ENCODE measurements around the gene LRP5. TPM values are rescaled to one million over a fixed set of nuclear protein-coding genes. Genes with fewer than 3 reads are reported as not detected.

The LRP5 gene
- total RNA-seq, 1 donor from 2014 or later = 55.8 TPM

DNA sequence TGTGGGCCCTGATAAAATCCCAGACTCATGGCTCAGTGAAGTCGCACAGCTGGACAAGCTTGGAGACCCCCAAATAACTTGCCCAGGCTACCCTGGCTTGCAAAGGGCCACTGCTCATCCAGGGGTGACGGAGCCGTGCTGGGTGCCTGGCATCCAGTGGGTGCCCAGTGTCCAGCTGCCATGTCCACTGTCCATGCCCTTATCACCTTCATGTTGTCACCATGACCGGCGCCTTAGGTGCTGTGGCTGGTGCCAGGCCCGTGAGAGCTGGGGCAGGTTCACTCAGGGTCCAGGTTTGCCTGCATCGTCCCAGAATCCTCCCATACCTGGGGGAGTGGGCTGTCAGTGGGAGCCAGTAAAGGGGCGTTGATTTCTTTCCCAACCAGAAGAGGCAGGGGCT is 57.4 kb downstream of the LRP5 start:
- no peak for DNase-seq (ENCODE audit: low read depth in 2 of 2)

DNA sequence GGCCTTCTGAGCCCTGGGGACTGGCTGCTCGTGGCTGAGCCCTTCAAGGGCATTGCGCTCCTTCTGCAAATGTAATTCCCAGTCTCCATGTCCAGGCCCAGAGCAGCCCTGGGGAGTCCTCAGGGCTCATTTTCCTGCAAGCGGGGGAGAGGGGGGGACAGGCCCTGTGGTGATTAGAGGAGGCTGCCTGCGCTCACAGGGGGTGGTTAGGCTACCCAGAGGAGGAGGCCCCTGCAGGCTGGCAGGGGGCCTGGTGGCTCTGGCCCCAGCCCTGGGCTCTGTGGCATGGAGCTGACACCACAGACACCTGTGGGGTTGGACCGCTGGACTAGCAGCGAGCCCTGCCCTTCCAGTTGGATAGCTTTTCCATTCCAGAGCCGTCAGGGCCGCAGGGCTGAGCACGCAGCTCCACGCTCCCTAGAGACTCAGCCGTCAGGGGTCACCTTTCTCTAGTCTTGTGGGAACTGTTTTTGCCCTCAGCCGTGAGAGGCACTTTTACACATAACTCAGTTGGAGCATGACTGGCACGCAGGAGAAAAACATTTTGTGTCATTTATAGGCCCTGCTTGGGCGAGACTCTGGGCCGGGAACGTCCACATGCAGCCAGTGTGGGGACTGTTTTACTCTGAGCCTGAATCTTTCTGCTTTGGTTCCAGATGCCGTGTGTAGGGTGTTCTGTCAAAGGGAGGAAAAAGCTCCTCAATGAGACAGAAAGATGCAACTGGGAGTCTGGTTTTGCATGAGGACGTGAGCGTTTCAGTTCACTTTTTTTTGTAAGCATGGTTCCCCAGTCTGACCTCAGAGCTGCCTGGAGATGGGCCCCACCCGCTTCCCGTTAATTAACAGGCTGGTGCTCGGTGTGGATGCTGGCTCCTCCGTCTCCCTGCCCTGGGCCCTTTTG is 58.1 kb downstream of the LRP5 start:
- DNase-seq (ENCODE audit: low read depth in 2 of 2) = no peak

DNA sequence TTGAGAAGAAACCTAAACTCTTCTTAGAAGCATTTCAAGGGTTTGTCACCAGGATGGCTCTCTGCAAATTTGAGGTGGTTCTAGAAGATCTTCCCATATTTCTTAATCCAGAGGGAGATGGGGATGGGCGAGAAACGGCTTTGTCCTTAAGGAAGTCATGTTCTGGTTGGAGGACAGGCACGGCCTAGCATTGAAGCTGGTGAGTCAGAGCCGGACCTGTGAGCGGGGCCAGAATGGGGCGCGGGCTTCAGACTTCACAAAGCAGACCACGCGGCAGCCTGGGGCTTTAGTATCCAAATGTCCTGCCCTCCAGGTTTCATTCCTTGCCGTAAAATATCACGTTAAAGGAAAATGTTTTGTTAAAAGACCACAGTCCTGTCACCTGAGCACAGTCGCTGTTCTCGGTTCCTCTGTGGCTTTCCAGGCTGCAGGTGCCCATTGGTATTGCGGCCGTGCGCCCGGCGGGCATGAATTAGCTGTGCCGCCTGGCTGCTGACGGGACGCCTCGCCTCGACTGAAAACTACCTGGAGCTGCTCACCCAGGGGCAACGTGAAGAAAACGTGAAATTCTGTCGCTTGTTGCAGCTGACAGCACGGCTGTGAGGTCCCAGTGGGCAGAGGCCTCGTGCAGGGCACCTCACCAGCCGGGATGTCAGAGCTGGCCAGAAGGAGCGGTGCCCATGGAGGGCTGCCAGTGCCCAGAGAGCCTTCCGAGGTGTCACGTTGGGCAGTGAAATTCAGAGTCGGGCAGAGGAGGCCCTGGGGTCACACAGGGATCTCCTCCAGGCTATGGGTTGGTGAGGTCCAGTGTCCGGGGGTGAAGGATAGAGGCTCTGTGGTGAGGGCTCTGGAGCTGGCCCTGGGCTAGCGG is 59.0 kb downstream of the LRP5 start:
- DNase-seq (ENCODE audit: low read depth in 2 of 2) = no peak

DNA sequence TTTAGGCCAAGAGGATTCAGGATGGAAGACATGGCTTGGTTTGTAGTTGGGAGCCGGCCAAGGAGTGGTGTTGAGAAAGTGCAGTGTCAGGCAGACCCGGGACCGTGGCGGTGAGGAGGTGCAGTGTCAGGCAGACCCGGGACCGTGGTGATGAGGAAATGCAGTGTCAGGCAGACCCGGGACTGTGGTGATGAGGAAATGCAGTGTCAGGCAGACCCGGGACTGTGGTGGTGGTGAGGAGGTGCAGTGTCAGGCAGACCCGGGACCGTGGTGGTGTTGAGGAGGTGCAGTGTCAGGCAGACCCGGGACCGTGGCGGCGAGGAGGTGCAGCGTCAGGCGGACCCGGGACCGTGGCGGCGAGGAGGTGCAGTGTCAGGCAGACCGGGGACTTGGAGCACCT is 59.7 kb downstream of the LRP5 start:
- no peak for DNase-seq (ENCODE audit: low read depth in 2 of 2)

DNA sequence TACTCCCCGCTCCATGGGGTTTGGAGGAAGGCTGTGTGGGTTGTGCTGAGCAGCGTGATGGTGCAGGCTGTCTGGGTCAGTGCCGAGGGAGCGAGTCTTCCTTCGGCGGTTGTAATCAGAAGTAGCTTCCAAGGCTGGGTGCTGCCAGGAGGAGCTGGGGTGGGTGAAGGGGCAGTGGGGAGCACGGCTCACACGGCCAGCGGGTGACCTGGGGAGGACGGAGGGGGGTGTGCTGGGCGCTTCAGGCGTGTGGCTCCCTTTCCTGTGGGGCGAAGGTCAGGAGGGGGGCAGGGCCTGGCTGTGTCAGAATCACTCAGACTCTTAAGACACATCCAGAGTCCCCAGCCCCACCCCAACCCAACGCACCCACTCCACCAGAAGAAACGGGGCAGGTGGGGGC is 60.2 kb downstream of the LRP5 start:
- no peak for DNase-seq (ENCODE audit: low read depth in 2 of 2)

DNA sequence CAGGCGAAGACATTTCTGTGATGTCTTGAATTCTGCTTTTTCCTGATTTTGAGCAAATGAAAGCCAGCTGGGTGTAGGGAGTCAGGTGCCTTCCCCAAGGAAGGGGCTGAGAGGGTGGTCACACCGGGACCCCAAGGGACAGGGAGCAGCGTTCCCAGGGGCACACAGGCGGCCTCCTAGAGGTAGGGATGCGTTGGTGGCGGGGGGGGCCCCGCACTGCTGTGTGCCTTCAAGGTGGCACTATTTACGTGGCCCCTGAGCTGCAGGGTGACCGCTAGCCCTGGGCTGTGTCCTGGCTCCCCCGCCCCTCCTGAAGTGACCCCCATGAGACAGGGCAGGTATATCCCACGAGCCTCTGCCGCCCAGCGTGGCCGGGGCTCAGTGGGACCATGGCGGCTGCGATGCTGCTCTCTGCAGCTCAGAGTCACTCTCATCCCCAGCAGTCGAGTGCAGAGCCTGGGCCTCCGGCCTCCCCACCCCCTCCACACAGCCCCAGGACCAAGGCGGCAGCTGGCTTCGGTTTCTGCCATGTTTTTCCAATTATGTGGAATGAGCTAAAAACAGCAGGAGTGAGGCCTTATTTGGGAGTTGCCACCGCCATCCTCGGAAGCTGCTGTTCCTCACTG is 60.9 kb downstream of the LRP5 start:
- no peak for DNase-seq (ENCODE audit: low read depth in 2 of 2)

DNA sequence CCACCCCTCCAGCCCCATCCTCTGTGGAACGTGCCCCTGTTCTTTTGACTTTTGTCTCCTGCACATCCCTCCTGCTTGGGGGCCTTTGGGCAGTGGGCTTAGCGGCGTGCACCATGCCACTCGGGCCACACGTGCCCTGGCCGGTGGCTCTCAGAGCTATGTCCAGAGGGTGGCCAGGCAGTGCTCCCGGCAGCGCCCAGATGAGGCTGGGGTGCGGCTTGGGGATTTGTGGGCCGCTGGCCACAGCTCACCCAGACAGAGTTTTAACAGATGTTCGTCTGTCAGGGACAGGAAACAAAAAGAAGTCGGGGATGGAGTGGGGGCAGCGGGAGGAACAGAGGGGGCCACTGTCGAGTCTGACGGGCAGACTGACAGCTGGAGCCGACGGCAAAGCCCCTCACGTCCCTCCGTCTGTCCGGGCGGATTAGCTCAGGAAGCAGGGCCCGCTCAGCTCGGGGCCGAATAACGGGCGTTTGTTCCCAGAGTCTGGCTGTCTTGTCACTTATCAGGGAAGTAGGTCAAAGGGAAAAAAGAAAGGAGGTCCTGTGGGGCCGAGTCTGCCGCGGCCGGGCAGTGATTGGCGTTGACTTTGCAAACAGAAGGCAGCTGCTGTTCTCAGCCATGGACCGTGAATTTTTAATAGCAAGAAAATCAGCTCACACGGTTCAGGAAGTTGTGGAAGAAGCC is 61.6 kb downstream of the LRP5 start:
- peak in 1 of 2 donors; percentile 62 for DNase-seq (ENCODE audit: low read depth in 2 of 2)

DNA sequence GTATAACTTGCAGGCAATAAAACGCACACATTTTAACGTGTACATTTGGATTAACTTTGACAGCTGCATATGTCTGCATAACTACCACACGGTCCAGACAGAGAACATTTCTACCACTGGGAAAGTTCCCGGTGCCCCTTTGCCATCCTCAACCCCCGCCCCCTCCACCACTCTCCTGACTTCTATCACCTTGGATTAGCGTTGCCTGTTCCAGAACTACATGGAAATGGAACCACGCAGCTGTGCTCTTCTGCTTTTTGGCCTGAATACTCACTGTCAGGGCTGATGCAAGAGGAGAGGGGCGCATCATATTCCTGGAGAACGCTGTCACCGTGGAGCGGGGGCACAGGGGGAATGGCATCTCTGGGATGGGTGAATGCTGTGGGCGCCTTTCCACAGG is 62.1 kb downstream of the LRP5 start:
- no peak for DNase-seq (ENCODE audit: low read depth in 2 of 2)

DNA sequence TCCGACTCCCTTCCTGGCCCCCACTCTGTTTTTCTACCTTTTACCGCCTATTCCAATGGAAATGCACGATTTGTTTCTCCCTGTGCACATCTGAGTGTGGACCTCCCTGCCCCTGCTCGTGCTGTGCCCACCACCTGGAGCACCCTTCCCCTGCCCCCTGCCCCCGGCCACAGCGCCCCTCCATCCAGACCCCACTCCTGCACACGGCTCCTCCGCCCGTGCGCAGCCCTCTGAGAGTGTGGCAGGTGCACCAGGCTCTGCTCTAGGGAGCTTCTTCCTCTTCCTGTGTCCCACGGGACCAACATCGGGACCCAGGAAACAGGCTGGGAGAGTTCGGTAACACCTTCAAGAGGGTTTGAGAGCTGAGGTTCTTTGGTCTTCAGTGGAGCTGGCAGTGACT is 62.9 kb downstream of the LRP5 start:
- no peak for DNase-seq (ENCODE audit: low read depth in 2 of 2)

DNA sequence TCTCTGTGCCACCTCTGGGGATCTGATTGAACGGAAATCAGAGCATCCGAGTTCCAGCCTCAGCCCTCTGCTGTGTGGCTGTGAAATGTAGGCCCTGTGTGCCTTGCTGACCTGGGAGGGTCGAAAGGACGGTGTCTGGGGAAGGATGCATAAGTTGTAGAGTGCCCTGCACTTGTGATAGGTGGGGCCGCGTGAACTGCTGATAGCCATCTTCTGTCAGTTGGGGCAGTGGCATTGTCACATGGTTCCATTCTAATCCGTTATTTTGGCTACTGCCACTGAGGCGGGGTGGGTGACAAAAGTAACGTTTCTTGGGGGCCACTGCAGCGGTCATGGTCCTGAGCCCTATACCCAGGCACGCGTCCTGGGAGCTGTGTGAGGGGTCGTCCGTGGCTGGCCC is 63.4 kb downstream of the LRP5 start:
- no peak for DNase-seq (ENCODE audit: low read depth in 2 of 2)

DNA sequence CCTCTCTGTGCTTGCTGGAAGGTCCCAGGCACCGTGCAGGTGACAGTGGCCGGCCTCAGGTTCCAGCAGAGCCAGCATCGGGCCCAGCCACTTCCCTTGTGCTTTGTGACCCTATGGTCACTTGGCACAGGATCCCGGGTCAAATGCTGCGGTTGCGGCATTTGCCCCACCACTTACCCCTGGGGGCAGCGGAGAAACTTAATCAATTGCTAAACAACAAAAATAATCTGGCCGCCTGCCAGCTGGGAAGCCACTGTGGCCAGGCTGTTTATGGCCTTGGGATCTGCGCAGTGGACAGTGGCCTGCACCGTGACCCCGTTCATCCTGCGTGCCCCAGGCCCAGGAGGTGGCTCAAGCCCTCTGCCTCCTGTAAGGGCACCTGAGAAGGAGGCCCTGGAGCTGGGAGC is 65.0 kb downstream of the LRP5 start:
- peak; percentile 32 to 45 for DNase-seq (ENCODE audit: low read depth in 2 of 2)

DNA sequence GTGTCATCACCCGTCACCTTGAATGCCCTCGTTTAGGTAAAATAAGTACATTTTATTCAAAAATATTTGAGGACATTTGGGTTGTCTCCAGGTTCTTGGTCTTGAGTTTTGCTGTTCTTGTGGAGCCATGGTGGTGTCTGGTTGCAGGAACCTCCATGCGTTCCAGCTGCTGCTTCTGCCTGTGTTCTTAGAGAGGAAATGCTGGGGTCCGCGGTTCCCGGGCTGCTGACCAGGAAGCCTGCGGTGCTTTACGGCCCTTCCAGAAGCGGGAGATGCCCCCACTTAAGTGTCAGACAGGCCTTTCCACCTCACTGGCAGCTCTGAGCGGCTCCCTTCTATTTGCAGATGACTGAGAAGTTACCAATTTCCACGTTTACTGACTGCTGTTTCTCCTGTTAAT is 66.8 kb downstream of the LRP5 start:
- DNase-seq (ENCODE audit: low read depth in 2 of 2) = peak in 1 of 2 donors; percentile 58

DNA sequence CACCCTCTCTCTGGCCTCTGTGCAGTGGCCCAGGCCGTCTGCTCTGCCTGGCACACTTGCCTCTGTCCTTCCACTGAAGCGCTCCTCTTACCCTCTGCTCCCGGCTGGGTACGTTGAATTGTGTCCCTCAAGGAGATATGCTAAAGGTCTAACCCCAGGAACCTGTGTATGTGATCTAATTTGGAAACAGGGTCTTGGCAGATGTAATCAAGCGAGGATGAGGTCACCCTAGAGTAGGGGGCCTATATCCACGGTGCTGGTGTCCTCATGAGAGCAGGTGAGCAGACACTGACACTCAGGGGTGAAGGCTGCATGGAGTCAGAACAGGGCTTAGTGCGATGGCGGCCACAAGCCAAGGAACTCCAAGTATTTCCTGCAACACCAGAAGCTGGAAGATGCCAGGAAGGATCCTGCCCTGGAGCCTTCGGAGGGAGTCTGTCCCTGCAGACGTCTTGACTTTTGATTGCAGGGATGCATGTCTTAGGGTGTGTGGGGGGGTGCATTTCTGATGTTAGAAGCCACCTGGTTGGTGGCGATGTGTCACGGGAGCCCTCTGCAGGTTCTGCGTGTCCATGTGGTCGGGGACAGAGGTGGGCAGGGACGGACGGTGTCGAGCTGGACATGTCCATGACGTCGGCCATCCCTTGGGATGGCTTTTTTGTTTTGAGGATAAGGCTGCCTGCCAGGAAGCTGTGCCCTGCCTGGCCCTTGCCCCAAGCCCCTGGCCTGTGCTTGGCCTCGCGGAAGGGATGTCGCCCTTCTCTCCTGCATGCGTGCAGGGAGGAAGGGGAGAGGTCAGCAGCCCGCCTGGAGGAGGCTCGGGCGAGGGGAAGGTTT is 68.6 kb downstream of the LRP5 start:
- peak; percentile 40 to 58 for DNase-seq (ENCODE audit: low read depth in 2 of 2)

DNA sequence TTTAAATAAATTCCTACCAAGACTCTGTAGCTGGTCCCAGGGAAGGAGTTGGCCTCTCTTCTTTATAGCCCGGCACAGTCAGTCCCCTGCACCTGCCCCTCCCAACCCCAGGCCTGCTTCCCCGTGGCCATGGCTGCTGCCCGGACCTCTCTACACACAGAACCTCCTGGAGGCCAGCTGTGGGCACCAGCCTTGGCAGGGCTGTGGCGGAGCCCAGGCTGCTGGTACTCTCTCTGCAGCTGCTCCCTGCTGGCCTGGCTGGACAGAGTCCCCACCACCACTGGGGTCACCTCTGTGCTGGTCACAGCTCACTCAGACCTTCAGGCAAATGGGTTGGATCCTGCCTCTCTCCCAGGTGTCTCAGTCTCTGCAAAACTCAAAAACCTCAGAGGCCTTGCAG is 69.3 kb downstream of the LRP5 start:
- peak in 1 of 2 donors; percentile 22 for DNase-seq (ENCODE audit: low read depth in 2 of 2)

DNA sequence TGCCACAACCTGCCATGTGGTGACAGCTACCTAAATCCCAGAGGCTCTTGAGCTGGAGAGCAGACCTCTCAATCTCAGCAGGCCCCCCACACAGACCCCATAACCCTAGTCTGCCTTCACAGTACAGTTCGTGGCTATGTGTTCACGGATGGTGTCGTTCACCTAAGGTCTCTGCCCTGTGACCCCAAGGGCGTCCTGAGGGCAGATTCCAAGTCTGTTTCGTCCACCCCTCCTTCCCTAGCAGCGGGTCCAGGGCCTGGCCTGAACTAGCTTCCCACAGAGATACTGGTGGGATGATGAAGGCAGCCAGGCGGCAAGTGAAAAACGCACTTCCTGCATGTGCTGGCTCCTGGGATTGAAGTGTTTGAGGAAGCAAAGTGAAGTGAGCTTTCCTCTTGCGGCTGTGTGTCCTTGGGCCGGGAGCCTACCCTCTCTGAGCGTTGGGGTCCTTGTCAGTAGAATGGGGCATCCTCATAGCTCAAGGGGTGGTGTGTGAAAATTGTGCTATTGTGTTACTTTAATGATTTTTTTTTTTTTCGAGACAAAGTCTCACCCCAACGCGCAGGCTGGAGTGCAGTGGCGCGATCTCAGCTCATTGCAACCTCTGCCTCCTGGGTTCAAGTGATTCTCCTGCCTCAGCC is 70.1 kb downstream of the LRP5 start:
- no peak for DNase-seq (ENCODE audit: low read depth in 2 of 2)

DNA sequence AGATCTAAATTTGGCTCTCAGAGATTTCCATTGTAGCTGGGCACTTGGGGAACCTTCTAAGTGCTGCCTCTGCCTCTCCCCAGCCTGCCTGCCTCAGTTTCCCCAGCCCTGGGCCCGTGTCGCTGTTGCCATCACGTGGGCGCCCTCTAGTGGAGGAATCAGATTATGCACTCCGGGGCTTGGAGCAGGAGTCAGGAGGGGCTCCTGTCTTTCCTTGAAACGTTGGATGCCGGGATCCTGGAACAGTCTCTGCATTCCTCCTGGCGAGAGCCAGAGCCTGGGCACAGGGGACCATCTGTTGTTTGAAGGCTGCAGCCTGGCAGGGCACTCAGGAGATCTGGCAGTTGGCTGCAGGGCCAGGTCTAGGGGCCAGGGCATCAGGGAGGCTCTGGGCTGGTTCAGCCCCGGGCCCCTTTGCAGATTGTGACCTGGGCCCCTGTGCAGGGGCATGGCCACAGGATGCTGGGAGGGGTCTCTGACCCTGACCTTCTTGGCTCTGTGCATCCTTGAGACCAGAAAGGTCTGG is 71.6 kb downstream of the LRP5 start:
- DNase-seq (ENCODE audit: low read depth in 2 of 2) = peak in 1 of 2 donors; percentile 38

DNA sequence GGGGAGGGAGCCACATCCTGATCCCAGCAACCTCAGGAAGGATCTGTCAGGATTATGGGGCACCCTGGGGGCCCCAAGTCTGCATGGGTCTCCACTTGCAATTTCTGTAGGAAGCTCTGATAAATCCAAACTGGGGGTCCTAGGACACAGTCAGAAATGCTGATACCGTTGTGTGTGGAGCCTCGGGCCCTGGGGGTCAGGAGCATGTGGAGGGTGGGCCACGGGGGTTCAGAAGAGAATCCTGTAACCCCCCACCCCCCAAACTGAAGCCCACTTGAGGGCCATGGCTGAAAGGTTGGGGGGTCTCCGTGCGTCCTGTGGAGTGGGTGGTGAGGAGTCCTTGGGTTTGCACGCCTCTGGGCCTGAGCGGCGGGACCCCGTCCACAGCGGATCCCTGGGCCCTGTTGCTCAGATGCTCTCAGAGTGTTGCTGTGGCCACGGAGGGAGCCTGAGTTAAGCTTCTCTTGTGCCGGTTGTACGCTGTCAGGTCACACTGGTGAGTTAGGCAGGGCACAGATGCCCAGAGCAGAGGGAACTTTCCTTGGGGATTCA is 72.2 kb downstream of the LRP5 start:
- no peak for DNase-seq (ENCODE audit: low read depth in 2 of 2)

DNA sequence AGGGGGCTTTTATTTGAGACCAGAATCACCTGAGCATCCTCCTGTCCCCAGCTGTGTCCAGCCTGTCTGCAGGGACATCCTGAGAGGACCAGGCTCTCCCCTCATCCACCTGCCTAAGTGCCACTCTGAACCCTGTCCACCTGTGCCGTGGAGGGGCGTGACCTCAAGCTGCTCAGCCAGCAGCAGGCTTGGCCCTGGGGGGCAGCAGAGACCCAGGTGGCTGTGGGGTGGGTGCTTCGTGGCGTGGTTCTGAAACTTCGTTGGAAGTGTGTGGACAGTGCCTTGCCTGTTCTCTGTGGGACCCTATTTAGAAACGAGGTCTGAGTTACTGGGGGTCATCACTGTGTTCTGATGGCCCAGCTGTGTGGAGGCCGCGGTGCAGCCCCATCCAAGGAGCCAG is 72.7 kb downstream of the LRP5 start:
- DNase-seq (ENCODE audit: low read depth in 2 of 2) = no peak

DNA sequence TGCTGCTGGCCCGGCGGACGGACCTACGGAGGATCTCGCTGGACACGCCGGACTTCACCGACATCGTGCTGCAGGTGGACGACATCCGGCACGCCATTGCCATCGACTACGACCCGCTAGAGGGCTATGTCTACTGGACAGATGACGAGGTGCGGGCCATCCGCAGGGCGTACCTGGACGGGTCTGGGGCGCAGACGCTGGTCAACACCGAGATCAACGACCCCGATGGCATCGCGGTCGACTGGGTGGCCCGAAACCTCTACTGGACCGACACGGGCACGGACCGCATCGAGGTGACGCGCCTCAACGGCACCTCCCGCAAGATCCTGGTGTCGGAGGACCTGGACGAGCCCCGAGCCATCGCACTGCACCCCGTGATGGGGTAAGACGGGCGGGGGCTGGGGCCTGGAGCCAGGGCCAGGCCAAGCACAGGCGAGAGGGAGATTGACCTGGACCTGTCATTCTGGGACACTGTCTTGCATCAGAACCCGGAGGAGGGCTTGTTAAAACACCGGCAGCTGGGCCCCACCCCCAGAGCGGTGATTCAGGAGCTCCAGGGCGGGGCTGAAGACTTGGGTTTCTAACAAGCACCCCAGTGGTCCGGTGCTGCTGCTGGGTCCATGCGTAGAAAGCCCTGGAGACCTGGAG is 74.1 kb downstream of the LRP5 start:
- no peak for DNase-seq (ENCODE audit: low read depth in 2 of 2)

Measured in dermis microvascular lymphatic vessel endothelial cell (primary cell).